HepG2 (cell line): ENCODE measurements around the gene COX4I1. TPM values are rescaled to one million over a fixed set of nuclear protein-coding genes. Genes with fewer than 3 reads are reported as not detected.

Experiments
- E2F2 ChIP-seq: sonication (generic); formaldehyde crosslinking; IDR thresholded peaks from 2 replicates; pipeline ENCODE4 v1.4.0; 2020; ENCODE audit warnings: missing genetic modification reagents, borderline replicate concordance
- HNF1B ChIP-seq: sonication (generic); formaldehyde crosslinking; IDR thresholded peaks from 2 replicates; pipeline ENCODE4 v1.5.1; 2020; ENCODE audit warnings: mild to moderate bottlenecking, moderate library complexity, missing genetic modification reagents
- HOXA3 ChIP-seq: sonication (generic); formaldehyde crosslinking; IDR thresholded peaks from 2 replicates; pipeline ENCODE4 v1.5.0; 2020; ENCODE audit warnings: missing genetic modification reagents
- LRRFIP1 ChIP-seq: sonication (generic); formaldehyde crosslinking; conservative IDR thresholded peaks from 2 replicates; pipeline ENCODE4 v1.4.0; 2020; ENCODE audit warnings: missing genetic modification reagents
- NFAT5 ChIP-seq: sonication (generic); formaldehyde crosslinking; IDR thresholded peaks from 2 replicates; pipeline ENCODE4 v1.4.0; 2020; ENCODE audit warnings: missing genetic modification reagents
- SMAD1 ChIP-seq: sonication (generic); formaldehyde crosslinking; IDR thresholded peaks from 2 replicates; pipeline ENCODE4 v1.4.0; 2020; ENCODE audit warnings: missing genetic modification reagents, low read depth, mild to moderate bottlenecking, borderline replicate concordance
- TBX2 ChIP-seq: sonication (generic); formaldehyde crosslinking; IDR thresholded peaks from 2 replicates; pipeline ENCODE4 v1.5.0; 2020; ENCODE audit warnings: missing genetic modification reagents, mild to moderate bottlenecking, borderline replicate concordance
- TSC22D2 ChIP-seq: sonication (generic); formaldehyde crosslinking; IDR thresholded peaks from 2 replicates; pipeline ENCODE4 v1.5.1; 2020; ENCODE audit warnings: missing genetic modification reagents, mild to moderate bottlenecking, borderline replicate concordance
- USF2 ChIP-seq, 2 experiments: sonication (generic) in 1 of 2; formaldehyde crosslinking in 1 of 2; IDR thresholded peaks; 2 replicates each; pipeline versions ENCODE4 v1.5.1 to v1.6.1; 2011 to 2020; ENCODE audit warnings: borderline replicate concordance in 1 of 2, low read depth in 1 of 2, low read length in 1 of 2, mild to moderate bottlenecking in 1 of 2, missing genetic modification reagents in 1 of 2, moderate library complexity in 1 of 2
- ZFP36L2 ChIP-seq: sonication (generic); formaldehyde crosslinking; IDR thresholded peaks from 2 replicates; pipeline ENCODE4 v1.4.0; 2020; ENCODE audit warnings: missing genetic modification reagents
- ZNF530 ChIP-seq: sonication (generic); formaldehyde crosslinking; IDR thresholded peaks from 2 replicates; pipeline ENCODE4 v1.5.0; 2020; ENCODE audit warnings: low read depth, mild to moderate bottlenecking, missing genetic modification reagents
- ZNF747 ChIP-seq: sonication (generic); formaldehyde crosslinking; IDR thresholded peaks from 2 replicates; pipeline ENCODE4 v1.8.1; 2023; ENCODE audit warnings: missing genetic modification reagents, mild to moderate bottlenecking, borderline replicate concordance
- ZNF788 ChIP-seq: sonication (generic); formaldehyde crosslinking; IDR thresholded peaks from 2 replicates; pipeline ENCODE4 v1.5.0; 2020; ENCODE audit warnings: mild to moderate bottlenecking, missing genetic modification reagents, borderline replicate concordance
- polyA plus RNA-seq, 8 experiments: library from polyadenylated mRNA; depleted of rRNA in 3 of 8; stranded (reverse) in 7 of 8; unstranded in 1 of 8; fragments of >200 nt; fragmentation: Illumina TruSeq in 4 of 8; extraction: Trizol in 4 of 8; gene quantifications; 2 replicates each; pipeline versions ENCODE4 v1.2.1 to v1.2.3, GENCODE V29; 2011 to 2016; ENCODE audit warnings: low read depth in 4 of 8, missing spikeins in 1 of 8, mixed read lengths in 1 of 8; ENCODE audit not compliant: insufficient read depth in 1 of 8
- total RNA-seq, 5 experiments: library from RNA; depleted of rRNA; stranded (reverse); fragments of >200 nt; fragmentation: Illumina TruSeq; extraction: Trizol; gene quantifications; 2 replicates each; pipeline ENCODE4 v1.2.3, GENCODE V29; 2016; ENCODE audit warnings: low read depth in 1 of 5

Gene COX4I1
- total and polyA plus RNA-seq, 2 of the 13 experiments (the other 11 are each of a cell fraction or from before 2014, with no cell fraction given): 658 to 902 TPM

GRCh38 chr16:85799497-85800320, at the start of gene COX4I1, which contains the start of gene EMC8 (continued):
- TF ChIP-seq LRRFIP1 (CRISPR knock-in tag) (no peak), ZNF747 (peak; percentile 79), TBX2 (CRISPR knock-in tag) (peak; percentile 88), ZNF530 (CRISPR knock-in tag) (no peak), NFAT5 (no peak), HNF1B (CRISPR knock-in tag) (peak; percentile 71; the same call in 1 of the 2 replicates), ZNF788 (CRISPR knock-in tag) (peak; percentile 91; the same call in 1 of the 2 replicates), SMAD1 (peak; percentile 98; the same call in 1 of the 2 replicates), TSC22D2 (CRISPR knock-in tag) (peak; percentile 74; the same call in 1 of the 2 replicates), ZFP36L2 (CRISPR knock-in tag) (no peak), HOXA3 (peak; percentile 89), E2F2 (CRISPR knock-in tag) (peak; percentile 75; the same call in 1 of the 2 replicates), USF2 (IDR thresholded peaks at IDR 0.05; ENCODE audit: low read depth, low read length) (no peak), USF2 (CRISPR knock-in tag; IDR thresholded peaks at IDR 0.05; ENCODE audit: borderline replicate concordance) (no peak; the same call in 1 of the 2 replicates)
